Caco-2 (cell line): ENCODE results near the gene SFXN2. TPM values are rescaled to one million over a fixed set of nuclear protein-coding genes. Genes with fewer than 3 reads are reported as not detected.

ENCODE experiments used
- BruUV-seq: library from RNA; stranded (reverse); fragments of 400-500 nt; replicated peaks from 2 replicates; lab custom pipeline; 2021; lab: Mats Ljungman, UMichigan
- CTCF ChIA-PET: fragments of 300-600 bp; sonication (Branson Sonifier 250); formaldehyde crosslinking; loops from one replicate; lab custom pipeline; 2022; ENCODE audit warnings: antibody characterized with exemption; lab: Charles Lee
- POLR2A ChIA-PET: fragments of 300-600 bp; sonication (Branson Sonifier 250); formaldehyde crosslinking; loops from one replicate; lab custom pipeline; 2022; ENCODE audit warnings: antibody characterized with exemption; lab: Charles Lee
- DNase-seq, 2 experiments: peaks; one replicate each; pipeline versions ENCODE4 v3.0.0 to v3.0.0-alpha.2; 2020 to 2022
- H3K27me3 ChIP-seq: replicated peaks from 2 replicates; pipeline ENCODE4 v1.6.0; 2011; ENCODE audit warnings: low read length; ENCODE audit not compliant: control insufficient read depth, insufficient read depth
- H3K36me3 ChIP-seq: 2 replicates; pipeline ENCODE4 v1.5.1; 2011; ENCODE audit warnings: low read length; ENCODE audit not compliant: control insufficient read depth, insufficient read depth
- H3K4me1 ChIP-seq: fragments of 250-450 bp; sonication (Bioruptor Pico); 2 replicates; pipeline ENCODE4 v1.5.1; 2020; ENCODE audit warnings: mild to moderate bottlenecking
- H3K4me3 ChIP-seq: 2 replicates; pipeline ENCODE4 v1.5.1; 2011; ENCODE audit warnings: low read depth, mild to moderate bottlenecking, control low read depth, low read length
- H3K9me3 ChIP-seq: fragments of 250-450 bp; sonication (Bioruptor Pico); 2 replicates; pipeline ENCODE4 v1.5.1; 2020; ENCODE audit warnings: mild to moderate bottlenecking, moderate library complexity
- H3K27ac Mint-ChIP-seq: one replicate; pipeline ENCODE4 v1.8.0; 2022; ENCODE audit warnings: mixed read lengths; ENCODE audit not compliant: unreplicated experiment
- H3K27me3 Mint-ChIP-seq: one replicate; pipeline ENCODE4 v1.8.0; 2022; ENCODE audit warnings: mixed read lengths; ENCODE audit not compliant: insufficient read depth, unreplicated experiment
- H3K36me3 Mint-ChIP-seq: one replicate; pipeline ENCODE4 v1.8.0; 2022; ENCODE audit warnings: mild to moderate bottlenecking, mixed read lengths; ENCODE audit not compliant: insufficient read depth, unreplicated experiment
- H3K4me1 Mint-ChIP-seq: one replicate; pipeline ENCODE4 v1.8.0; 2022; ENCODE audit warnings: low read depth, mixed read lengths; ENCODE audit not compliant: unreplicated experiment
- H3K4me3 Mint-ChIP-seq: one replicate; pipeline ENCODE4 v1.8.0; 2022; ENCODE audit warnings: mild to moderate bottlenecking, moderate library complexity, mixed read lengths; ENCODE audit not compliant: unreplicated experiment
- H3K9me3 Mint-ChIP-seq: one replicate; pipeline ENCODE4 v1.8.0; 2022; ENCODE audit warnings: mixed read lengths; ENCODE audit not compliant: unreplicated experiment
- CTCF ChIP-seq, 2 experiments: fragments of 200-600 bp in 1 of 2; IDR thresholded peaks; 1 replicate in 1 of 2; 2 replicates in 1 of 2; pipeline versions ENCODE4 v1.5.1 to v1.8.0; 2011 to 2022; ENCODE audit warnings: antibody characterized with exemption in 1 of 2, control low read depth in 1 of 2, inconsistent platforms in 1 of 2, low read depth in 1 of 2, low read length in 1 of 2, mild to moderate bottlenecking in 1 of 2, moderate library complexity in 1 of 2; ENCODE audit not compliant: insufficient read depth in 1 of 2, severe bottlenecking in 1 of 2, unreplicated experiment in 1 of 2
- intact Hi-C: fragments of 100-400 bp; cut with micrococcal nuclease; formaldehyde crosslinking; loops from one replicate; pipeline ENCODE4 v1.10.0; 2022; ENCODE audit not compliant: unreplicated experiment
- total RNA-seq: library from RNA; stranded (reverse); gene quantifications from 2 replicates; pipeline ENCODE4 v1.2.3, GENCODE V29; 2022

The SFXN2 gene
- total RNA-seq, 1 experiment from 2014 or later, result 40.0 TPM

- Mint-ChIP-seq H3K4me3 (no peak overlapping the region), H3K27ac (no peak overlapping the region), H3K36me3 (peaks cover 35% of the 10 kb centered on the region), H3K27me3 (no peaks in the 10 kb centered on the region), H3K4me1 (no peaks in the 10 kb centered on the region), H3K9me3 (no peaks in the 10 kb centered on the region)
- H3K27me3 ChIP-seq, result no peaks in the 10 kb centered on the region
- no TSS peak for BruUV-seq
- TF ChIP-seq CTCF (IDR thresholded peaks at IDR 0.05; ENCODE audit: insufficient read depth in 1 of 2, low read depth in 1 of 2, low read length in 1 of 2, severe bottlenecking in 1 of 2, unreplicated experiment in 1 of 2), result no peak
- POLR2A ChIA-PET, result no interaction called here
- H3K4me1 ChIP-seq, result no peaks in the 10 kb centered on the region
- CTCF ChIA-PET, result interaction anchor here (0.7 kb wide), 1 partner anchor 18 kb away, joined by 3 read pairs; no protein-coding TSS in a partner anchor
- no peak for DNase-seq
- no peaks in the 10 kb centered on the region for H3K36me3 ChIP-seq
- intact Hi-C loops, result no loop called here
- no peaks in the 10 kb centered on the region for H3K9me3 ChIP-seq
- H3K4me3 ChIP-seq, result no peak overlapping the region
Observed at GRCh38 chr10:102696736-102697135, 17.7 kb upstream of the SFXN2 start.

GRCh38 chr10:102698894-102699293 is 15.5 kb upstream of the SFXN2 start:
- no peaks in the 10 kb centered on the region for H3K27me3 Mint-ChIP-seq
- no peaks in the 10 kb centered on the region for H3K27me3 ChIP-seq
- no peak for DNase-seq
- no peaks in the 10 kb centered on the region for H3K4me1 ChIP-seq
- no peak overlapping the region for H3K4me3 Mint-ChIP-seq
- H3K9me3 ChIP-seq, result no peaks in the 10 kb centered on the region
- peaks cover 35% of the 10 kb centered on the region for H3K36me3 Mint-ChIP-seq
- BruUV-seq, result no TSS peak
- intact Hi-C loops, result no loop called here
- H3K4me3 ChIP-seq, result no peak overlapping the region
- no peaks in the 10 kb centered on the region for H3K4me1 Mint-ChIP-seq
- ChIA-PET CTCF (no interaction called here), POLR2A (no interaction called here)
- no peaks in the 10 kb centered on the region for H3K9me3 Mint-ChIP-seq
- H3K36me3 ChIP-seq, result no peaks in the 10 kb centered on the region
- no peak overlapping the region for H3K27ac Mint-ChIP-seq
- TF ChIP-seq CTCF (IDR thresholded peaks at IDR 0.05; ENCODE audit: insufficient read depth in 1 of 2, low read depth in 1 of 2, low read length in 1 of 2, severe bottlenecking in 1 of 2, unreplicated experiment in 1 of 2), result no peak

GRCh38 chr10:102701272-102701671 is 13.2 kb upstream of the SFXN2 start:
- Mint-ChIP-seq H3K4me1 (peaks cover 9% of the 10 kb centered on the region), H3K9me3 (no peaks in the 10 kb centered on the region), H3K36me3 (peaks cover 25% of the 10 kb centered on the region), H3K4me3 (no peak overlapping the region), H3K27ac (no peak overlapping the region), H3K27me3 (no peaks in the 10 kb centered on the region)
- no peaks in the 10 kb centered on the region for H3K9me3 ChIP-seq
- no peak for DNase-seq
- no peak for TF ChIP-seq CTCF (IDR thresholded peaks at IDR 0.05; ENCODE audit: insufficient read depth in 1 of 2, low read depth in 1 of 2, low read length in 1 of 2, severe bottlenecking in 1 of 2, unreplicated experiment in 1 of 2)
- H3K4me3 ChIP-seq, result no peak overlapping the region
- intact Hi-C loops, result no loop called here
- no peaks in the 10 kb centered on the region for H3K36me3 ChIP-seq
- ChIA-PET CTCF (no interaction called here), POLR2A (no interaction called here)
- H3K27me3 ChIP-seq, result no peaks in the 10 kb centered on the region
- peaks cover 11% of the 10 kb centered on the region for H3K4me1 ChIP-seq
- no TSS peak for BruUV-seq
